ENCODE measurements around the gene DCAF6. TPM values are rescaled to one million over a fixed set of nuclear protein-coding genes. Genes with fewer than 3 reads are reported as not detected.

The DCAF6 gene
- polyA plus RNA-seq, 2 donors = 17.7 to 18.0 TPM

GRCh38 chr1:168114845-168115244 is 178.4 kb downstream of the DCAF6 start:
- H3K4me3 ChIP-seq (ENCODE audit: low read depth in 1 of 2, low read length in 2 of 2) = no peak overlapping the region
- H3K36me3 ChIP-seq (ENCODE audit: control insufficient read depth in 2 of 2, insufficient read depth in 2 of 2, low read length in 1 of 2) = peaks cover 0 to under 1% of the 10 kb centered on the region in 2 donors
- whole genome bisulfite sequencing, 2 donors = 62 to 64% methylated on average over 6 of the region's 6 CpGs

DNA sequence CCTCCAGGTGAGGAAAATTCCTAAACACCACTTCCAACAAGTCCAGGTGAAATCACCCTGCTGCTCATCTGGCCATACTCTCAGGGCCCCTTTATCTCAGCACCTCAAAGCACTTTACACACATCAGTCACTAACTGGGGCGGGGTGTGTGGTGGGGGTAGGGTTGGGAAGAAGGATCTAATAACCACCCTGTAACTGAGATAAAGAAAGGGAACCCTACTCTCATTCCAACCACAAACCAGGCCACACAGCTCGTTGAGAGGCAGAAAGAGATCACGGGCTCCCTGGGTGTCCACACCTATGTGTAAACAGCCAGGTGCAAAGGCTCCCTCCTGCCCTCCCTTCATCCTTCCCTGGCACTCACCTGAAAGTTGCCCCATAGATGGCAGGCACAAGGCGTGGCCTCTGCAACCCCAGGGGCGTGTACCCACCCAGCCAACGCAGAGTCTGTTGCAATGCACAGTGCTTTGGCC is 179.9 kb downstream of the DCAF6 start:
- H3K9me3 ChIP-seq (ENCODE audit: control insufficient read depth in 2 of 2, insufficient read depth in 1 of 2, low read depth in 1 of 2, low read length in 1 of 2) = no peaks in the 10 kb centered on the region
- peak overlapping the region; percentile 8 to 30 for H3K27ac ChIP-seq (ENCODE audit: low read depth in 2 of 2, low read length in 1 of 2)
- no peak overlapping the region for H3K4me3 ChIP-seq (ENCODE audit: low read depth in 1 of 2, low read length in 2 of 2)
- H3K27me3 ChIP-seq (ENCODE audit: control insufficient read depth in 1 of 2, insufficient read depth in 2 of 2, low read length in 2 of 2) = no peaks in the 10 kb centered on the region
- WGBS, 2 donors = 46 to 55% methylated on average over 6 of the region's 6 CpGs
- H3K36me3 ChIP-seq (ENCODE audit: control insufficient read depth in 2 of 2, insufficient read depth in 2 of 2, low read length in 1 of 2) = peaks cover 0 to 2% of the 10 kb centered on the region in 2 donors
- H3K4me1 ChIP-seq (ENCODE audit: control insufficient read depth in 2 of 2, insufficient read depth in 2 of 2, low read length in 1 of 2) = peaks cover 2 to 5% of the 10 kb centered on the region in 2 donors

More at GRCh38 chr1:168114845-168115244, 178.4 kb downstream of the DCAF6 start:
- no peak overlapping the region for H3K27ac ChIP-seq (ENCODE audit: low read depth in 2 of 2, low read length in 1 of 2)
- no peaks in the 10 kb centered on the region for H3K9me3 ChIP-seq (ENCODE audit: control insufficient read depth in 2 of 2, insufficient read depth in 1 of 2, low read depth in 1 of 2, low read length in 1 of 2)
- no peaks in the 10 kb centered on the region for H3K27me3 ChIP-seq (ENCODE audit: control insufficient read depth in 1 of 2, insufficient read depth in 2 of 2, low read length in 2 of 2)
- peaks cover 2 to 4% of the 10 kb centered on the region in 2 donors for H3K4me1 ChIP-seq (ENCODE audit: control insufficient read depth in 2 of 2, insufficient read depth in 2 of 2, low read length in 1 of 2)

DNA sequence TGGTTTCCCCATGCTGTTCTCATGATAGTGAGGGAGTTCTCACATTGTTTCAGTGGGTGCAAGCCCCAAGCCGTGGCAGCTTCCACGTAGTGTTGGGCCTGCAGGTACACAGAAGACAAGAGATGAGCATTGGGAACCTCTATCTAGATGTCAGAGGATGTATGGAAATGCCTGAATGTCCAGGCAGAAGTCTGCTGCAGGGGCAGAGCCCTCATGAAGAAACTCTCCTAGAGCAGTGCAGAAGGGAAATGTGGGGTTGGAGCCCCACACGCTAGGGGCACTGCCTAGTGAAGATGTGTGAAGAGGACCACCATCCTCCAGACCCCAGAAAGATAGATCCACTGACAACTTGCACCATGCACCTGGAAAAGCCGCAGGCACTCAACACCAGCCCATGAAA is 183.3 kb downstream of the DCAF6 start:
- 95 to 96% methylated on average over 4 of the region's 4 CpGs for WGBS, 2 donors
- no peak overlapping the region for H3K27ac ChIP-seq (ENCODE audit: low read depth in 2 of 2, low read length in 1 of 2)
- no peak overlapping the region for H3K4me3 ChIP-seq (ENCODE audit: low read depth in 1 of 2, low read length in 2 of 2)
- H3K4me1 ChIP-seq (ENCODE audit: control insufficient read depth in 2 of 2, insufficient read depth in 2 of 2, low read length in 1 of 2) = peaks cover 2 to 15% of the 10 kb centered on the region in 2 donors
- no peaks in the 10 kb centered on the region for H3K27me3 ChIP-seq (ENCODE audit: control insufficient read depth in 1 of 2, insufficient read depth in 2 of 2, low read length in 2 of 2)
- H3K9me3 ChIP-seq (ENCODE audit: control insufficient read depth in 2 of 2, insufficient read depth in 1 of 2, low read depth in 1 of 2, low read length in 1 of 2) = no peaks in the 10 kb centered on the region
- H3K36me3 ChIP-seq (ENCODE audit: control insufficient read depth in 2 of 2, insufficient read depth in 2 of 2, low read length in 1 of 2) = peaks cover 0 to 2% of the 10 kb centered on the region in 2 donors

DNA sequence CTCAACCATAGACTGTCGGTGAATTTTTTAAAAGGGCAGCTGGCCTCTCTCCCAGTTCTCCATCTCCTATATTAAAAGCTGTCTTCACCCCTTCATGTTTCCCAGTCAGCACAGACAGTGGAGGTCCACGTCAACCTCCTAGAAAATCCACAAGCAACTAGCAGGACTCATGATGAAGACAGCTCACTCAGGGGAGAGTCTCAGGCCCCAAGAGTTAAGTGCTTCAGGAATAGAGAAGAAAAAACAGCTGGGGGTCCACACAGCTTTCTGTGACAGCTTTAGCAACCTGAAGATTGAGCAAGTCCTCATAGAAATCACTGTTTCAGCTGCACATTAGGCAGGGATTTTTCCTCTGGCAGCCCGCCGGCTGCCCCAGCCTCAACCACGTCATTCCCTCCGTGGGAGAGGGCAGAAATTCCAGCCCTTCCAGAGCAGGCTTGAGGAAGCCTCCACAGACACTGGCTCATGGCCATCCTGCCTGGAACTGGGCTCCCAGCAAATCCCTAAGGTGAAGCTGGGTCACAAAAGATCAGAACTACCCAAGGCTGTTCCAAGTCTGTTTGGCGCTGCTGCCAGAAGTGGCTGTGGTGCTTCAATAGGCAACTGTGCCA is 185.0 kb downstream of the DCAF6 start:
- Histone ChIP-seq H3K9me3 (ENCODE audit: control insufficient read depth in 2 of 2, insufficient read depth in 1 of 2, low read depth in 1 of 2, low read length in 1 of 2) (no peaks in the 10 kb centered on the region), H3K4me1 (ENCODE audit: control insufficient read depth in 2 of 2, insufficient read depth in 2 of 2, low read length in 1 of 2) (peaks cover 0 to 11% of the 10 kb centered on the region in 2 donors), H3K36me3 (ENCODE audit: control insufficient read depth in 2 of 2, insufficient read depth in 2 of 2, low read length in 1 of 2) (peaks cover 0 to 2% of the 10 kb centered on the region in 2 donors), H3K27ac (ENCODE audit: low read depth in 2 of 2, low read length in 1 of 2) (peak overlapping the region; percentile 65 to 89), H3K4me3 (ENCODE audit: low read depth in 1 of 2, low read length in 2 of 2) (no peak overlapping the region), H3K27me3 (ENCODE audit: control insufficient read depth in 1 of 2, insufficient read depth in 2 of 2, low read length in 2 of 2) (no peaks in the 10 kb centered on the region)
- 24 to 40% methylated on average over 7 of the region's 7 CpGs for WGBS, 2 donors

DNA sequence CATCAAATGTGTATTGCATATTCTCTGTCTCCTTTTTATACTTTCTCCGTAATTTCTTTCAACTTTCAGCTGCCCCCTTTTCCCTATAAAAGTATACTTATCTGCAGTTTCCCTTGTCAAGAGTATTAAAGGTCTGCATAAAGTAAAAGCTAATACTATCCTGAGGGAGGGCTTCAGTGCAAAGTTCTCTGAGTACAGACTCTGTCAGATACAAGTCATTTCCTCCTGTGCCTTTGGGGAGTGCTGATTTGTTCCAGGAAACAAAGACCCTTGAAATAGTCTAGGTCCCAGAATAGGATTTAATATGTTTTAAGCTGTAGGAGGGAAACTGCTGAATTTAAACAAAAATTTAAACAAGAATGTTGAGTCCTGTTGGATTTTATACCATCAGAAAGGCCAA is 188.6 kb downstream of the DCAF6 start:
- H3K36me3 ChIP-seq (ENCODE audit: control insufficient read depth in 2 of 2, insufficient read depth in 2 of 2, low read length in 1 of 2) = no peaks in the 10 kb centered on the region
- peaks cover 0 to 11% of the 10 kb centered on the region in 2 donors for H3K4me1 ChIP-seq (ENCODE audit: control insufficient read depth in 2 of 2, insufficient read depth in 2 of 2, low read length in 1 of 2)
- 89 to 91% methylated on average over 1 of the region's 1 CpG for WGBS, 2 donors
- H3K9me3 ChIP-seq (ENCODE audit: control insufficient read depth in 2 of 2, insufficient read depth in 1 of 2, low read depth in 1 of 2, low read length in 1 of 2) = no peaks in the 10 kb centered on the region
- no peak overlapping the region for H3K4me3 ChIP-seq (ENCODE audit: low read depth in 1 of 2, low read length in 2 of 2)
- H3K27ac ChIP-seq (ENCODE audit: low read depth in 2 of 2, low read length in 1 of 2) = no peak overlapping the region
- no peaks in the 10 kb centered on the region for H3K27me3 ChIP-seq (ENCODE audit: control insufficient read depth in 1 of 2, insufficient read depth in 2 of 2, low read length in 2 of 2)

Other genes with a start within 250 kb of the DCAF6 start
- gene MPZL1, start 214.7 kb upstream of the DCAF6 start, polyA plus RNA-seq = 10 to 100 TPM; 16.2 to 22.5 TPM
- under 1 TPM in 1 of 2 donors, not detected in 1; 0.04 TPM for gene ADCY10, start 22.5 kb upstream of the DCAF6 start, polyA plus RNA-seq
- 10 to 100 TPM; 28.7 to 34.2 TPM for gene MPC2, start 389 bp downstream of the DCAF6 start, polyA plus RNA-seq
- gene GPR161, start 200.2 kb downstream of the DCAF6 start, polyA plus RNA-seq = 1 to 10 TPM; 1.9 to 3.4 TPM
- 10 to 100 TPM; 14.5 to 17.5 TPM for gene TIPRL, start 242.3 kb downstream of the DCAF6 start, polyA plus RNA-seq